Memory B cell (primary cell): ENCODE data around the gene MBD6.
"Not testable (repeated sequence)": the region's sequence is repeated elsewhere in the genome, so short reads cannot be mapped to it uniquely, and the experiment has no call there.

Source experiments
- ATAC-seq: fragments of 150-1000 bp; cut with Tn5 transposase; 2 replicates; pipeline ENCODE4 v1.10.0; 2021; ENCODE audit warnings: low read depth, mild to moderate bottlenecking, moderate library complexity
- DNase-seq, 2 donors: peaks; one replicate each; pipeline ENCODE4 v3.0.0; 2022; ENCODE audit warnings: low spot score in 2 of 2
- H3K27ac Mint-ChIP-seq: one replicate; pipeline ENCODE4 v1.8.0; 2022; ENCODE audit warnings: mild to moderate bottlenecking, moderate library complexity, mixed read lengths
- H3K27me3 Mint-ChIP-seq: one replicate; pipeline ENCODE4 v1.8.0; 2022; ENCODE audit warnings: mixed read lengths
- H3K36me3 Mint-ChIP-seq: one replicate; pipeline ENCODE4 v1.8.0; 2022; ENCODE audit warnings: mild to moderate bottlenecking, mixed read lengths
- H3K4me1 Mint-ChIP-seq: one replicate; pipeline ENCODE4 v1.8.0; 2022; ENCODE audit warnings: mixed read lengths
- H3K4me3 Mint-ChIP-seq: one replicate; pipeline ENCODE4 v1.8.0; 2022; ENCODE audit warnings: mild to moderate bottlenecking, moderate library complexity, mixed read lengths
- H3K9me3 Mint-ChIP-seq: one replicate; pipeline ENCODE4 v1.8.0; 2022; ENCODE audit warnings: mixed read lengths

The MBD6 gene

DNA sequence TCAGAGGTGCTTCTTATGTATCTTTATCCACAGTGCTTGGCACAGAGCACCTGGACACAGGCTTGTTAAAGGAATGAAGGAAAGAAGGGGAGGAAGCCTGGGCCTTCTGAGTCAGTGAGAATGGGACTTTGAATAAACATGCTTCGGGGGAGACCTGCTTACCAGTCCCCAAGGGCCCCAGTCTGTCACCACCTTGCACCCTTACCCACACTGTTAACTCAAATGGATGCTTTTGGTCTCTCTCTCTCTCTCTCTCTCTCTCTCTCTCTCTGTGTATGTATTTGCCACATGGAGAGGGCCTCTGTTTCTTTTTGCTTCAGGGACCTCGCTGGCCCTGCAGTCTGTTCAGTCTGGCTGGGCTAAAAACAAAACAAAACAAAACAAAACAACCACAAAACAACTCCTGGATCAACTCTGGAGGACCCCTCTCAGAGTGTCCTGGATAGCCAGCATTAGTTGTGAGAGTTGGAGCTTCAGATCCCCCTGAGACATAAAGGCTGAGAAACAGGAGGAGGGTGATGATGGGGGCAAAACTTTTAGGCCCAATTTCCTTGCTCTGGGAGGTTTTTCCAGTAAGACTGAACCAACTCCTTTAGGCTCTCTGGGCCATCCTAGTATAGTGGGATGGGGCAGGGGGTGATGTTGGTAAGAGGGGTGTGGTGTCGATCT, 29.1 kb downstream of the MBD6 start:
- Mint-ChIP-seq H3K4me1 (peaks cover 20% of the 10 kb centered on the region), H3K27me3 (peaks cover 4% of the 10 kb centered on the region), H3K9me3 (no peaks in the 10 kb centered on the region), H3K36me3 (no peaks in the 10 kb centered on the region), H3K27ac (no peak overlapping the region), H3K4me3 (no peak overlapping the region)
- ATAC-seq (no peak), DNase-seq (no peak)

DNA sequence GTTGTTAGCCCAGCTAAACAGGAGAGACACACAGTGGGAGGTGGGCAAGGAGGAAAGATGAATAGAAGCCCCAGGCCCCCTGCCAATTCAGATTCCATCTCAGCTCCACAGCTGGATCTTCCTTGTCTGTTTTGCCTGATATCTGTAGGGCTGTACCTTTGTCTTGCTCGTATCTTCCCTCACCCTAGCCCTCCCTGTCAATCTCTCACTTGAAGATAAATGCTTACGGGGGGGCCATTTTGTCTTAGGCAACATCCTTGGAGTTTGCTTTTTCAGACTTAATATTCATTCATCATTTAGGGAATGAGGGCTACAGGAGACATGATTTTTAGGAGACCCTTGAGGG, 29.7 kb downstream of the MBD6 start:
- Mint-ChIP-seq H3K36me3 (no peaks in the 10 kb centered on the region), H3K4me3 (no peak overlapping the region)
- ATAC-seq = no peak

DNA sequence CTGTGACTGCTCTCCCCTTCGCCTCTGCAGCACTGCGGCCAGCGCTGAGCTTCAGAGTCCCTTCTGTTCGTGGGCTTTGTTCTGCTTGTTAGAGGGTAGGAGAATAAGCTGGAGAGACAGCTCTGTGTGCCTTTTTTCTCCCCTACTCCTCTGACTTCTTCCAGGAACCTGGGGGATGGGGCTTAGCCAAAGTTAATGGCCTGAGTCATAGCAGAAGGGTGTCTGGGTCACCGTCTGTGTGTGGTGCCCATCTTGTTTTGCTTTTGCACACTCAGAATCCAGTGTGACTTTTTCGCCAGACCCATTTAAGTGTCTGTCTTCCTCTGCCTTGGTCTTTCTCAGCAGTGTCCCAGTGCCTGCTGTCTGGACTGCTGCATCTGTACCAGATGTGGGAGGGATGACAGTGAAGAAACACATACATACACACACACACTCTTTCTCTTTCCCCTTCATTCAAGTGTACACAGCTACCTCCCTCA, 30.2 kb downstream of the MBD6 start:
- no peaks in the 10 kb centered on the region for H3K9me3 Mint-ChIP-seq
- H3K36me3 Mint-ChIP-seq = no peaks in the 10 kb centered on the region
- H3K27ac Mint-ChIP-seq = no peak overlapping the region
- H3K27me3 Mint-ChIP-seq = peaks cover 4% of the 10 kb centered on the region
- DNase-seq (no peak), ATAC-seq (no peak)
- H3K4me3 Mint-ChIP-seq = no peak overlapping the region
- peaks cover 13% of the 10 kb centered on the region for H3K4me1 Mint-ChIP-seq

More for the DNA sequence above, 29.7 kb downstream of the MBD6 start:
- H3K9me3 Mint-ChIP-seq = no peaks in the 10 kb centered on the region
- H3K27ac Mint-ChIP-seq = no peak overlapping the region
- H3K4me1 Mint-ChIP-seq = peaks cover 16% of the 10 kb centered on the region
- DNase-seq = no peak
- H3K27me3 Mint-ChIP-seq = peaks cover 4% of the 10 kb centered on the region

DNA sequence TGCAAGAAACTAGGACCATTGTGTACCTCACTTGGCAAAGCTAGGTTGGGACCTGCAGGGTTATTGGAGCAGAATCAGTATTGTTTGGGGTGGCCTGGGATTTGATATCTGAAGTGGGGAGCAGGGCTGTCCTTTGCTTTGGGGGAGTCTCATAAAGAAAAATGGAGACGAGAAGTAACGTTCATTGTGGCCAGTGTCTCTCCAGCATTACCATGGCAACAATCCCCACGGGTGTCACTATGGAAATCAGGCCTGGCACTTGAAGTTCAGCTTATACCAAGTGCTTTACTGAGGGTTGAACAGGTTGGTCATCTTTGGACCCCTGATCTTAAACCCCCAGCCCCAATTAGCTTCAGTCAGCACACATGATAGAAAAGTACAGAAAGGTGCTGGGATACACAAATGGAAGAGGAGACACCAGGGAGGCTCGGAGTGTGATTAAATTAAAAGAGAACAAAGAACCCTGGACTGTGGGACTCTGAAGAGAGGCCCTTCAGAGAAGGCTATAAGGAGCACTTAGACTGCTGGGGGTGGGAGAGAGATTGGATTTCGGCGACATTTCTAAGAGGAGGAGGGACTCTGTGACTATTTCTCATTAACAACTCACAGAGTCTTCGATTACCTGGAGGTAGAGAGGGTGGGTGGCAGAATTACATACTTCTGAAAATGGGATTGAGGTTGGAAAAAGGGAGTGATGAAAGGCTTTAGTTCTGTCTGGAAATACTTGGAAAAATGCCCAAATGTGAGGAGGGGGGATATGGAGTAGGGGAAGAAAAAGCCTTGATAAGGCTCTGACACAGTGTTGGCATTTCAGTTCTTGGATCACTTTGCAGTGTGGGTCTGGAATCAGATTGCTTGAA, 30.9 kb downstream of the MBD6 start:
- Mint-ChIP-seq H3K27ac (no peak overlapping the region), H3K9me3 (no peaks in the 10 kb centered on the region)
- ATAC-seq = no peak

GRCh38 chr12:57554453-57554852, 31.8 kb downstream of the MBD6 start:
- ATAC-seq = no peak
- H3K4me3 Mint-ChIP-seq = no peak overlapping the region
- H3K9me3 Mint-ChIP-seq = no peaks in the 10 kb centered on the region
- H3K27me3 Mint-ChIP-seq = peaks cover 4% of the 10 kb centered on the region
- no peak overlapping the region for H3K27ac Mint-ChIP-seq
- H3K4me1 Mint-ChIP-seq = peaks cover 7% of the 10 kb centered on the region
- H3K36me3 Mint-ChIP-seq = no peaks in the 10 kb centered on the region
- DNase-seq = no peak

More for the DNA sequence above, 30.9 kb downstream of the MBD6 start:
- Mint-ChIP-seq H3K27me3 (peaks cover 4% of the 10 kb centered on the region), H3K4me3 (no peak overlapping the region), H3K4me1 (peaks cover 12% of the 10 kb centered on the region), H3K36me3 (no peaks in the 10 kb centered on the region)
- no peak for DNase-seq

DNA sequence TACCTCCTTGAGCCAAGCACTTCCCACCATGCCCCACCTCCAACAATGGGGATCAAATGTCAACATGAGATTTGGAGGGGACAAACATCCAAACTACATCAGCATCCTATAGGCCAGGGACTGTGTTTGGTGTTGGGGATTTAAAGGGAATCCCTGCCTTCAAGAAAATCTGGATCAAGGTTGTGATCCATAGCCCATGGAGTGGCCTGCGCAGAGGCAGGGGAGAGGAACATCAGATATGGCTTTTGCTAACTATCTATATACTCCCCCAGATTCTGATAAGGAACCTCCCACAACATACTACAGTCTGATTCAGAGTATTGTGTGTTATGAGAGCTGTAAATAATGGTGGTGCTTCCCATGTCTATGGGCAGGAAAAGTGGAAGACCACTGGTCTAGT, 32.3 kb downstream of the MBD6 start:
- ATAC-seq (no peak), DNase-seq (no peak)
- Mint-ChIP-seq H3K27me3 (peaks cover 4% of the 10 kb centered on the region), H3K4me1 (peaks cover 4% of the 10 kb centered on the region), H3K9me3 (no peaks in the 10 kb centered on the region), H3K27ac (no peak overlapping the region), H3K36me3 (no peaks in the 10 kb centered on the region), H3K4me3 (no peak overlapping the region)

- no peaks in the 10 kb centered on the region for H3K4me1 Mint-ChIP-seq
- ATAC-seq (no peak), DNase-seq (no peak)
- H3K27me3 Mint-ChIP-seq = peaks cover 4% of the 10 kb centered on the region
- no peak overlapping the region for H3K27ac Mint-ChIP-seq
- H3K9me3 Mint-ChIP-seq = no peaks in the 10 kb centered on the region
- H3K4me3 Mint-ChIP-seq = no peak overlapping the region
- H3K36me3 Mint-ChIP-seq = no peaks in the 10 kb centered on the region
These were observed 36.2 kb downstream of the MBD6 start for GRCh38 chr12:57558864-57559263.

- DNase-seq = no peak
- Mint-ChIP-seq H3K27ac (no peak overlapping the region), H3K4me3 (no peak overlapping the region), H3K36me3 (peaks cover 2% of the 10 kb centered on the region), H3K9me3 (no peaks in the 10 kb centered on the region), H3K27me3 (peaks cover 7% of the 10 kb centered on the region), H3K4me1 (no peaks in the 10 kb centered on the region)
- no peak for ATAC-seq
These were observed 37.9 kb downstream of the MBD6 start for GRCh38 chr12:57560516-57560915.

- H3K4me3 Mint-ChIP-seq, H3K36me3 Mint-ChIP-seq, H3K27me3 Mint-ChIP-seq: not testable (repeated sequence)
These were observed 38.5 kb downstream of the MBD6 start for GRCh38 chr12:57561117-57561516.

DNA sequence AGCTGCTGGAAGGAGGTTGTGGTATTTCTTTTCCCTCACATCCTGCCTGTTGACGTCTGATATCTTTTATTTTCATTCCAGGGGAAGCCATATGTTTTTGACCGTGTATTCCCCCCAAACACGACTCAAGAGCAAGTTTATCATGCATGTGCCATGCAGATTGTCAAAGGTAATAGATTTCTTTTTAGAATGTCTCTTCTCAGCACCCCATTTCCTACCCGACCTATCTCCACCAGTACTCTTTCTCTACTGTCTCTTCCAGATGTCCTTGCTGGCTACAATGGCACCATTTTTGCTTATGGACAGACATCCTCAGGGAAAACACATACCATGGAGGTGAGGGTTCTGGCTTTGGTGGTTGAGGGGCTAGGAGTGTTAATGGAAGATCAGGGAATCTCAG, 40.7 kb downstream of the MBD6 start:
- Mint-ChIP-seq H3K4me3 (no peak overlapping the region), H3K36me3 (peaks cover 2% of the 10 kb centered on the region), H3K27ac (no peak overlapping the region), H3K4me1 (no peaks in the 10 kb centered on the region), H3K27me3 (peaks cover 8% of the 10 kb centered on the region), H3K9me3 (no peaks in the 10 kb centered on the region)
- ATAC-seq (no peak), DNase-seq (no peak)

More at GRCh38 chr12:57561117-57561516, 38.5 kb downstream of the MBD6 start:
- H3K27ac Mint-ChIP-seq, H3K9me3 Mint-ChIP-seq, ATAC-seq, DNase-seq, H3K4me1 Mint-ChIP-seq: not testable (repeated sequence)

DNA sequence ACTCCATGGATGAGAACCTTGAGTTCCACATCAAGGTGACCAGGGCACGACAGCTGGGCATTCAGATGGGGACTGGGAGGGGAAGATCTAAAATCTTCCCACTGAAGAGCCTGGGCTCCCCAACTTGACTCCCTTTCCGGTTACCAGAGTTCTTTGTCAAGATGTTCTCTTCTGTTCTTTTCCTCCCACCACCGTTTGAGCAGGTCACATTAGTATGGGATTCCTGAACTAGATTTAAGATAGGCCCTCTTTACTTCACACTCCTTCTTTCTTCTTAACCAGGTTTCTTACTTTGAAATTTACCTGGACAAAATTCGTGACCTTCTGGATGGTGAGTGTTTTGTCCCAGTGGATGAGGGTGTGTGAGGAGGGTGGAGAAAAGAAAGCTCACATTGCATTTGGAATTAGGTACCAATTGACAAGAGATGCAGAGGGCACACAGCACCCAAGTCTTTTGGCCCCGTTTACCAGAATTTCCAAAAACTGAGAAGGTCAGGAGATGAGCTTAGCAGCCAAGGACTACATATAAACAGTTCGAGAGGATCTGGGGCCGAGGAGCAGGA, 41.6 kb downstream of the MBD6 start:
- no peaks in the 10 kb centered on the region for H3K9me3 Mint-ChIP-seq
- DNase-seq (no peak), ATAC-seq (no peak)
- peaks cover 2% of the 10 kb centered on the region for H3K36me3 Mint-ChIP-seq
- peaks cover 8% of the 10 kb centered on the region for H3K27me3 Mint-ChIP-seq
- no peak overlapping the region for H3K4me3 Mint-ChIP-seq
- H3K27ac Mint-ChIP-seq = no peak overlapping the region
- H3K4me1 Mint-ChIP-seq = no peaks in the 10 kb centered on the region

GRCh38 chr12:57568838-57569237, 46.2 kb downstream of the MBD6 start:
- no peak for ATAC-seq
- H3K4me1 Mint-ChIP-seq = no peaks in the 10 kb centered on the region

DNA sequence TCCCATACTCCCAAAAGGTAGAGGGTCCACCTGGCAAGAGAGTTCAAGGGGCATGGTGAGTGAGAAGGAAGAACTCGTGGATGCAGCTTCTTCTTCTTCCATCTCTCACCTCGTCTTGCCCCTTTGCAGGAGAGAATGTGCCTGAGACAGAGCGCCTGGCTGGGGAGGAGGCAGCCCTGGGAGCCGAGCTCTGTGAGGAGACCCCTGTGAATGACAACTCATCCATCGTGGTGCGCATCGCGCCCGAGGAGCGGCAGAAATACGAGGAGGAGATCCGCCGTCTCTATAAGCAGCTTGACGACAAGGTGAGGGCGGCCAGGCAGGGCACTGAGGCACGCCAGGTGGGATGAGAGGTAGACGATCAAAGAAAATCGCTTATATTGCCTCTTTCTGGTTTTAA, 47.2 kb downstream of the MBD6 start:
- Mint-ChIP-seq H3K4me1 (no peaks in the 10 kb centered on the region), H3K27ac (no peak overlapping the region), H3K4me3 (no peak overlapping the region), H3K27me3 (peaks cover 2% of the 10 kb centered on the region), H3K9me3 (no peaks in the 10 kb centered on the region), H3K36me3 (peaks cover under 1% of the 10 kb centered on the region)
- DNase-seq (no peak), ATAC-seq (no peak)

More at GRCh38 chr12:57568838-57569237, 46.2 kb downstream of the MBD6 start:
- Mint-ChIP-seq H3K36me3 (peaks cover 2% of the 10 kb centered on the region), H3K27ac (no peak overlapping the region), H3K4me3 (no peak overlapping the region), H3K27me3 (peaks cover 4% of the 10 kb centered on the region), H3K9me3 (no peaks in the 10 kb centered on the region)
- DNase-seq = no peak

DNA sequence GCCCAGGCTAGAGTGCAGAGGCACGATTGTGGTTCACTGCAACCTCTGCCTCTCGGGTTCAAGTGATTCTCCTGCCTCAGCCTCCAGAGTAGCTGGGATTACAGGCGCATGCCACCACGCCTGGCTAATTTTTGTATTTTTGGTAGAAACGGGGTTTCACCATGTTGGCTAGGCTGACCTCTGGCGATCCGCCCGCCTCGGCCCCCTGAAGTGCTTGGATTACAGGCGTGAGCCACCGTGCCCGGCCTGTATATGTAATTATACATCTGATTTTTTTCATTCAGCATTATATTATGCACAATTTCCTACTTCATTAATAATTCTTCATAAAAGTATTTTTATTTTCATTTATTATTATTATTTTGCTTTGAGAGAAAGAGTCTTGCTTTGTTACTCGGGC, 47.8 kb downstream of the MBD6 start:
- not testable (repeated sequence) for H3K4me3 Mint-ChIP-seq, H3K27ac Mint-ChIP-seq, ATAC-seq

More for the DNA sequence above, 47.8 kb downstream of the MBD6 start:
- H3K27me3 Mint-ChIP-seq, H3K36me3 Mint-ChIP-seq, DNase-seq, H3K9me3 Mint-ChIP-seq, H3K4me1 Mint-ChIP-seq: not testable (repeated sequence)
